Activated CD4-positive, alpha-beta T cell treated with anti-CD3 and anti-CD28 coated beads for 48 hours (primary cell): ENCODE measurements around the gene PCDH15.

Source experiments
- DNase-seq: peaks from one replicate; pipeline ENCODE4 v3.0.0-alpha.2; 2020

The PCDH15 gene

GRCh38 chr10:54342058-54342457, 459.0 kb downstream of the PCDH15 start:
- DNase-seq, result no peak

- no peak for DNase-seq
Measured at GRCh38 chr10:54335296-54335695, 465.7 kb downstream of the PCDH15 start.

DNA sequence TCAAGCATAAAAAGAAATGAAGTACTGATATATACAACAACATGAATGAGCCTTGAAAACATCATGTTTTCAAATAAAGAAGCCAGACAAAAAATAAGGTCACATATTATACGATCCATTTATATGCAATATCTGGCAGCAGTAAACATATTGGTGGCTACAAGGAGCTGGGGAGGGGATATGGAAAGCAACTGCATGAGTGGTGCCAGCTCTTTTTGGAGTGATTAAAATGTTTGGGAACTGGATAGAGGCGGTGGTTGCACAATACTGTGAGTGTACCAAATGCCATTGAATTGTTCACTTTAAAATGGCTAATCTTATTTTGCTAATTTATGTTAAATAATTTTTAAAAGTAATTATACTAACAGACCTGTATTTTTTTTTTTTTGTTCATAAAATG, 481.7 kb downstream of the PCDH15 start:
- no peak for DNase-seq

- no peak for DNase-seq
Measured at GRCh38 chr10:54318470-54318869, 482.6 kb downstream of the PCDH15 start.

- DNase-seq, result no peak
Measured at GRCh38 chr10:54314430-54314829, 486.6 kb downstream of the PCDH15 start.

DNA sequence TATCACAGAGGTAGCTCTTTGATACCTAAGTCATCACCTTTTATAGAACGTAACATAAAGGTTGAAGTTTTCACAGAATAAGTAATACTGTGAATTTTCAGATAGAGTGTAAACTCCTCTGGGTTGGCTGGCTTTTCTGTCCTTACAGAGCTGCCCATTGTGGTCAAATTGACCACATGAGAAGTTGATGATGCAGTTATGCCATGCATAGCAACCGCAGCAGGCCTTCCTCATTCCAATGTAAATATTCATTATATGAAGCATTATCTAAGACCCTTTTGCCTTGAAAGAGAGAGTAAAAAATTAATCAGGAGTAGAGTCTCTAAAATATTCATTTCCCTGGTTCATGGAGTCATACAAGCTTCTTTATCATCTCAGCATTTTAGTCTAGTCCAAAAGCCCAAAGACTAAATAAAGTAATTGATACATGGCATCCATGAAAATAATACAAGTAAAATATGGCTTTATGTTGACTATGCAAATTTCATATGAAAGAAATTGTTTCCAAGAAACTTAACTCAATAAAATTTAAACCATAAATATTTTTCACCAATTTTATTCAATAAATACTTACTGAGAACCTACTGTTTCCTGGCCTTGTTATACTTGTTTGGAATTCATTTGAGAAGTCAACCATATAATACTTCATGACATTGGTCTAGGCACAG, 516.4 kb downstream of the PCDH15 start:
- no peak for DNase-seq

DNA sequence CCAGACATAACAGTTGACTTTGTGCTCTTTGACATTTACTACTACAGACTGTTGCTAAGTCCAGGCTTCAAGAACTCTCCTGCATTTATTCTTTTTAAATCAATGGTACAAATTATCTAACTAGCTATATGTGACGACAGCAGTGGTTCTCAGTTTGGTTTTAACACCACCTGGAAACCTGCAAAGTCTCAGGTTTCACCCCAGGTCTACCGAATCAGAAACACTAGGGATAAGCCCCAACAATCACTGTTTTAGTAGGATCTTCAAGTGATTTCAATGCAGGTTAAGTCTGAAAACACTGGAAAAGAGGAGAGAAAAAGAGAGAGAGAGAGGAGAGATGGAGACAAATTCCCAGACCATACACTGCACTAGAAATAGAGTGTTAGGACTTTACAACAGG, 519.0 kb downstream of the PCDH15 start:
- no peak for DNase-seq

GRCh38 chr10:54266395-54266794, 534.6 kb downstream of the PCDH15 start:
- DNase-seq, result no peak

- DNase-seq, result no peak
Measured at GRCh38 chr10:54262726-54263125, 538.3 kb downstream of the PCDH15 start.

DNA sequence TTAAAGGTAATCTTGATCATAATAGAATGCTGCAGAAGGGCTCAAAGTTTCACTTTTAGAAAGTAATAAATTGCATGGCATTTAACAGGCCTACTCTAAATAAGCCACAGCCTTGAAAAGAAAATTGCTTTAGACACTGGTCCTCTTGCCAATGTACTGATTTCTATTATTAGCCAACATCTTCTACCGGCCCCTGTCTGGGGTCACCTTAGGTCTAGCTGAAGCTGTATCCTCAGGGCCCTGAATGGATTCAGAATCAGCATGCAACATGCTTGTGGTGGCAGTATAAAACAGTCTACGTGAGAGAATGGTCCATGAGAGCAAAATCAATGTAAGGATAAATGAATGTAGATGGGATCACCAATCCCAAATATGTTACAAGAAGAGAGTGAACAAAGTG, 541.9 kb downstream of the PCDH15 start:
- no peak for DNase-seq

GRCh38 chr10:54234832-54235231, 566.2 kb downstream of the PCDH15 start:
- DNase-seq, result no peak

- no peak for DNase-seq
Measured at GRCh38 chr10:54203401-54203800, 597.6 kb downstream of the PCDH15 start.

DNA sequence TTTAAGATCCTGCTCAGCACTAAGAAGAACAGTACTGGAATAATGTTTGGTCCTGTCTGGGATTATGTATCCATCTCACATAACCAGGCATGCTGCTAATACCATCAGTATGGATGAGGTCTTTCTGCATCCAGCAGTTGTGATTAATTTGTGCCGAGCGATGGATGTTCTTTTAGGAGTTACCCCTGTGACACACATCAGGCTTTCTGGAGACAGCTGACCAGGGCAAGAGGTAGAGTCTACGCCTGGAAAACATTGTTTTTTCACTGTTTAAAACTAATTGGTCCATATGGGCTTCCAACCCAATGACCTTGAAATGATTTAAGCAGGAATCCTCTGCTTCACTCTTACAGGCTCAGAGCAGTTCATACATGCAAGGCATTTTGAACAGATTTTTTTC, 603.0 kb downstream of the PCDH15 start:
- no peak for DNase-seq

GRCh38 chr10:54194806-54195205, 606.2 kb downstream of the PCDH15 start:
- DNase-seq, result no peak

DNA sequence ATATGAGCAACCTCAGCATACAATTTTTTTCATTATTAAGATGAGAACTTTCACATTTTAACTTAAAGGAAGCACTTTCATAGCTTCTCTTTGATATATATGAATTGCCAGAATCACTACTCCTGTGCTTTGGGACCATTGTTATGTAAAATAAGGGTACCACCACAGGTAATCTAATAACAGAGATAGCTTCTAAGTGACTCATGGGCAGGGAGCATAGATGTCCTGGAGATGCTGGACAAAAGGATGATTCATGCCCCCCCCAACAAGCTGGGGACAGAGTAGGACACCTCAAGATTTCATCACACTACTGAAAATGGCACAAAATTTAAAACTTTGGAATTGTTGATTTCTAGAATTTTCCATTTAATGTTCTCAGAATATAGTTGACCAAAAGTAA, 641.1 kb downstream of the PCDH15 start:
- no peak for DNase-seq

DNA sequence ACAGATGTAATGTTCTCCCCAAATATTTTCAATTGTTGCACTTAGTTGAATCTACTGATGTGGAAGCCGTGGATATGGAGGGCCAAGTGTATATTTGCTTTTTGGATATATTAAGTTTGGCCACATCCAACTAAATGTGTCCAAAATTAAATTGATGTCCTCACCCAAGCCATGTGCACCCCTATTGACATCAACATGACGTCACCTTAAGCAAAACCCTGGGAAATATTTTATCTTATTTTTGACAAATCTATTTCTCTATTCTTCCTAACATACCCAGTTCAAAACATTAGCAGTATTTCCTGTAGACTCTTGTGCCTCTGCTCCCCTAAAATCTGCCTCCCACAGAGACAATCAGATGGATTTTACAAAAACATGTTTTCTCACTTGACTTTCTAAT, 652.5 kb downstream of the PCDH15 start:
- no peak for DNase-seq

DNA sequence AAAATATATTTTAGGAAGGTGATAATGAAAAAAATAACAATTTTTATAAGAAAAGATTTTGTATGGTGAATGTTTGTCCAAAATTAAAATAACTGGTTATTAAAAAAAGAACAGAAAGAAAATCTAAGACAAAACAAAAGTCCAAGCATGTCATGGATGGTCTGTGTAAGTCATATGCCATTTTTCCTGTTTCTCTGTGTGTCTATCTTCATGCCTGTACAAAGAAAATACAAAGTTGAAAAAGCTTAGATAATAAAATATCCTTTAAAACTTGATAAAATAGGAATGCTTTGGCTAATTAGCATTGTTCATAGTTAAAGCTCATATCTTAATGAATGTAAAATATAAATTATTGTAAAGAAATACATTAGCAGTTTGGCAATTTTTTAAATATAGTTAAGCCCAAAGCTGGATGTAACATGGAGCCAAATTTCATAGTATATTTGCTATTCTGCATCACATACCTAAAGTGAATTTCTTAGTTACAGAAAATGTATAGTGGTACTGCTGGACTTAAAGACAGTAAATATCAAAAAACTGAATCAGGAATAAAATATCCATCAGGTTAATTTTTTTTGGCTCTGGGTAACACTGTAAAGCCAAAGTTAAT, 661.1 kb downstream of the PCDH15 start:
- DNase-seq, result no peak

- DNase-seq, result no peak
Measured at GRCh38 chr10:54137396-54137795, 663.6 kb downstream of the PCDH15 start.

DNA sequence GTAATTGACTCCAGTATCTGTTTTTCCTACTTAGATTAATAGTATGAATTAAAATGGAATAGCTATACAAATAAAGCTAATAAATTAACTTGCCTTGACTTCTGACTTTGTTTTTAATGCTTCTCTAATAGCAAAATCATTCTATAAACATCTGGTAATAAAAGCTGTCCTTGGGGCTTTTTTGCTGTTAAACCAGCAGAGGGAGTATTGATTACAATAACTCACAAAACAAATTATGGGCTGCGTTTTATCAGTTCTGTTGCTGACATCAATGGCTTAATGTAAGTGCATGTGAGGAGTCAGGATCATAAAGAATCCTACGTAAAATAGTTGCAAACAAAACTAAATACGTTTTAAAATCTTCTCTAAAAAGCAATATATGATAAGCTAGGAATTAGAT, 667.8 kb downstream of the PCDH15 start:
- DNase-seq, result no peak

- DNase-seq, result no peak
Measured at GRCh38 chr10:54131833-54132232, 669.2 kb downstream of the PCDH15 start.

- DNase-seq, result no peak
Measured at GRCh38 chr10:54130394-54130793, 670.6 kb downstream of the PCDH15 start.

DNA sequence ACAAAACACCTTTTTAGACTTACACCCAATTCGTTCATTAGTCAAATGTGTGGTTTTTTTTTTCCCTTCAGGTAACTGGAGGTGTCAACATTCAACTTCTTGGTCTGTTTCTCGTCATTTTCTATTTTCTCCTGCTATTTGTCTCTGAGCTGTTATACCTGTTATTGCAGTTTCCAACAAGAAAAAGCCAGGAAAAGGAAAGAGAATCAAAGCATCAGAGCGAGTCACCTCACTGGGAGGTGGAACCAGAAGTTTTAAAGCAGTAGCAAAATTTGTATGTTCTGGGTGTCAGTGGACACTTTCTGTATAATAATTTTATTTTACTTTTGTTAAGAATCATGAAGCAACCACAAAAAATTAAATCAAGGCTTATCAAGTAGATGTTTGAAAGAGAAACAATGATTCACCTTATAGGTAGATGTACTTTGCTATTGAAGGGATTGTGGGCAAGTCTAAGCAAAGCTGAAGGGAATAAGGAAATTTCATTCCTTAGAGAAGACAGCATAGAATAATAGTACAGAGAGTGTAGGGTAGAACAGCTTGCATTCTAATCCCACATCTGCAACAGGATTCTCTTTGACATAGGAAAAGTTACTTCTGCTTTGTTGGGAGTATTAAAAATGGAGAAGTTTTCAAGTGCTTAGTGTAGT, 675.8 kb downstream of the PCDH15 start:
- DNase-seq, result no peak

DNA sequence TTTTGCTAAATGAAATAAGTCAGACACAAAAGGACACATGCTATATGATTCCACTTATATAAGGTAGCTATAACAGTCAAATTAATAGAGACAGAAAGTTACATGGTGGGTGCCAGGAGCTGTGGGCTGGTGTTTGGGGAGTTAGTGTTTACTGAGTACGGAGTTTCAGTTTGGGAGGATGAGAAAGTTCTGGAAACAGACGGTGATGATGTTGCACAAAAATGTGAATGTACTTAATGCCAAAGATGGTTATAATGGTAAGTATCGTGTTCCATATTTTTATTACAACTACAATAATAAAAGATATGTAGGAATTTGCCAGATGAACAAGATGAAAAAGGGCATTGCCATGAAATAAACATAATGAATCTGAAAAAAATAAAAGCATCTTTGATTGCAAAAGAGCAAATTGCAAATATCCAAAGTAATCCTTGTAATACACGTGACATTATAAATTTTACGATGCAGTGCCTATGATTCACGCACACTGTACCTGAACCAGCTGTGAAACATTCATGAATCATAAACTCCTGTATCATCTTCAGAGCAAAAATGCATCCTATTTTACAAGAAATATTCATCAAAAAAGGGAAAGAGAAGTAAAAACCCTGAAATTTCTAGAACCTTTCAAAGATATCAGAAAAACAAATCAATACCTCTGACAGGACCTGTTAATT, 676.7 kb downstream of the PCDH15 start:
- DNase-seq, result no peak

DNA sequence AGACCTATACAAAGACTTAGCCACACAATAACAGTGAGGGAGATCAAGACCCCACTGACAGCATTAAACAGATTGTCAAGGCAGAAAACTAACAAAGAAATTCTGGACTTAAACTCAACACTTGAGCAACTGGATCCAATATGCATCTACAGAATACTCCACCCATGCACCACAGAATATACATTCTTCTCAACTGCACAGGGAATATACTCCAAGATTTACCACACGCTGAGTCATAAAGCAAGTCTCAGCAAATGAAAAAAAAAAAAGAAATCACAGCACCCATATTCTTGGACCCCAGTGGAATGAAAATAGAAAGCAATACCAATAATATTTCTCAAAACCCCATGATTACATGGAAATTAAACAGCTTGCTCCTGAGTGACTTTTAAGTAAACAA, 680.2 kb downstream of the PCDH15 start:
- no peak for DNase-seq
